Measurements from ENCODE around the gene PCP4. TPM values are rescaled to one million over a fixed set of nuclear protein-coding genes. Genes with fewer than 3 reads are reported as not detected.

PCP4 gene
- total RNA-seq, 1 experiment from 2014 or later, result not detected

- no TSS peak for BruUV-seq (replicated peaks)
- no peak for TF ChIP-seq TCF7L2 (IDR thresholded peaks at IDR 0.05; ENCODE audit: low read depth, low read length)
- no peak for TF ChIP-seq REST (IDR thresholded peaks at IDR 0.05; ENCODE audit: insufficient read depth in 1 of 2, low read depth in 2 of 2, low read length in 1 of 2)
- TF ChIP-seq CTCF (IDR thresholded peaks at IDR 0.05), result no peak
- TF ChIP-seq POLR2AphosphoS5 (IDR thresholded peaks at IDR 0.05; ENCODE audit: low read depth, low read length), result no peak
- TF ChIP-seq SIN3A (IDR thresholded peaks at IDR 0.05; ENCODE audit: borderline replicate concordance, insufficient read depth, low read depth, low read length), result no peak
- in situ Hi-C loops (cut with HindIII; ENCODE audit: low pct_unique_long_range_greater_than_20kb, low sequenced_read_pairs) (no loop called here), intact Hi-C loops (cut with micrococcal nuclease; ENCODE audit: unreplicated experiment) (no loop called here)
- CTCF ChIA-PET, result no interaction called here
- Histone ChIP-seq H3K9me3 (ENCODE audit: control insufficient read depth, insufficient read depth, low read depth, low read length) (no peaks in the 10 kb centered on the region), H3K27me3 (ENCODE audit: control insufficient read depth, insufficient read depth, low read length) (no peaks in the 10 kb centered on the region; the same call in 1 of the 2 replicates), H3K27ac (ENCODE audit: low read length) (no peak overlapping the region), H3K4me3 (ENCODE audit: low read depth in 2 of 2, low read length in 2 of 2) (no peak overlapping the region), H3K4me1 (ENCODE audit: control insufficient read depth, insufficient read depth, low read length) (no peaks in the 10 kb centered on the region), H3K36me3 (ENCODE audit: control insufficient read depth, insufficient read depth, low read length) (no peaks in the 10 kb centered on the region)
- no peak for ATAC-seq
- no peak for DNase-seq (ENCODE audit: low read depth, low spot score)
- POLR2A ChIA-PET, result no interaction called here
Observed at GRCh38 chr21:39946199-39946598, 79.0 kb downstream of the PCP4 start.

GRCh38 chr21:39947031-39947430 is 79.8 kb downstream of the PCP4 start:
- intact Hi-C loops (cut with micrococcal nuclease; ENCODE audit: unreplicated experiment) (no loop called here), in situ Hi-C loops (cut with HindIII; ENCODE audit: low pct_unique_long_range_greater_than_20kb, low sequenced_read_pairs) (no loop called here)
- no peak for DNase-seq (ENCODE audit: low read depth, low spot score)
- ChIA-PET CTCF (no interaction called here), POLR2A (no interaction called here)
- Histone ChIP-seq H3K27ac (ENCODE audit: low read length) (no peak overlapping the region), H3K27me3 (ENCODE audit: control insufficient read depth, insufficient read depth, low read length) (no peaks in the 10 kb centered on the region; the same call in 1 of the 2 replicates), H3K9me3 (ENCODE audit: control insufficient read depth, insufficient read depth, low read depth, low read length) (no peaks in the 10 kb centered on the region), H3K4me1 (ENCODE audit: control insufficient read depth, insufficient read depth, low read length) (no peaks in the 10 kb centered on the region), H3K4me3 (ENCODE audit: low read depth in 2 of 2, low read length in 2 of 2) (no peak overlapping the region), H3K36me3 (ENCODE audit: control insufficient read depth, insufficient read depth, low read length) (no peaks in the 10 kb centered on the region)
- no peak for ATAC-seq
- TF ChIP-seq CTCF (IDR thresholded peaks at IDR 0.05) (no peak), SIN3A (IDR thresholded peaks at IDR 0.05; ENCODE audit: borderline replicate concordance, insufficient read depth, low read depth, low read length) (no peak), POLR2AphosphoS5 (IDR thresholded peaks at IDR 0.05; ENCODE audit: low read depth, low read length) (no peak), REST (IDR thresholded peaks at IDR 0.05; ENCODE audit: insufficient read depth in 1 of 2, low read depth in 2 of 2, low read length in 1 of 2) (no peak)
- BruUV-seq (replicated peaks), result no TSS peak
